GM21528 (cell line): ENCODE data around the gene SAP130.

ENCODE experiments used
- ATAC-seq: cut with Tn5 transposase; IDR thresholded peaks from one replicate; pipeline ENCODE4 v1.9.1; 2021; ENCODE audit warnings: mild to moderate bottlenecking, moderate library complexity; ENCODE audit not compliant: unreplicated experiment, low FRiP score

The SAP130 gene

DNA sequence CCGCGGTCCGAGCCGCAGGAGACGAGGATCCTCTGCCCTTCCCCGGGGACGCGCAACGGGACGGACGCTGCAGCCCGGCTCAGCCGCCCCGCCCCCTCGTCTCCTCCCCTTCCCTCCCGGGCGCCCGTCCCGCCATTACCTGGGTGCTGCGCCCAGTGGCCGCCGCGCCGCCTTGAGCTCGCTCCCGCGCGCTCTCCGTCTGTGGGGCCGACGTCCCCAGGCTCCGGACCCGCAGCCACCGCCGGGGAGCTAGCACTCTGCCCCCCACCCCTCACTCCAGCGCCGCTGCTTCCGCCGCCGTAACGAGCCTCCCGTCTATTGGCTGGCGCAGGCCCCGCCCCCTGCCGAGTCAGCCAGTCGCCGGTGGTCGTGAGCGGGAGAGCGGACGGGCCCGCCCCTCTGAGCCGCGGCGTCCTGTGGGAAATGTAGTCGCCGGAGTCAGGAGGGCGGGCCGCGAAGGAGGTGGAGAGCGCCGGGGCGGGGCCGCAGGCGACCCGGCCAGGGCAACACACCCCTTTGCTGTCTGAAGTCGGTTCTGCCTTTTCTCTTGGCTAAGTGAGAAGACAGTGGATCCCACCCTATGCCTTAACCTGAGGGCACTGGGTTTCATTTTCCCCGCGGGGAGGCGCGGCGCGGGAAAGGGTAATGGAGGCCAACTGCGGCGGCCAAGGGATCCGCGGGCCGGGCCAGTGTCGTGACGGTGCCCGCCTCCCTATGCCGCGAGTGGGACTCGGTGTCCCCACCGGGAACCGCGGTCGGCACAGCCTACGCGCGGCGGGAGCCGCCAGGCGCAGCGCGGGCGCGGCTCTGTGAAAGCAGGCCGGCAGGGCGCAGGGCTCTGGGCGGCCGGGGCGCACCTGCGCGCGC lies at the start of gene SAP130:
Gene SAP130 (minus strand): TSS at position 259 of the 867 bp plus-strand sequence. CDS start 1,767 bp downstream, outside the sequence.
- ATAC-seq = peak; percentile 84

DNA sequence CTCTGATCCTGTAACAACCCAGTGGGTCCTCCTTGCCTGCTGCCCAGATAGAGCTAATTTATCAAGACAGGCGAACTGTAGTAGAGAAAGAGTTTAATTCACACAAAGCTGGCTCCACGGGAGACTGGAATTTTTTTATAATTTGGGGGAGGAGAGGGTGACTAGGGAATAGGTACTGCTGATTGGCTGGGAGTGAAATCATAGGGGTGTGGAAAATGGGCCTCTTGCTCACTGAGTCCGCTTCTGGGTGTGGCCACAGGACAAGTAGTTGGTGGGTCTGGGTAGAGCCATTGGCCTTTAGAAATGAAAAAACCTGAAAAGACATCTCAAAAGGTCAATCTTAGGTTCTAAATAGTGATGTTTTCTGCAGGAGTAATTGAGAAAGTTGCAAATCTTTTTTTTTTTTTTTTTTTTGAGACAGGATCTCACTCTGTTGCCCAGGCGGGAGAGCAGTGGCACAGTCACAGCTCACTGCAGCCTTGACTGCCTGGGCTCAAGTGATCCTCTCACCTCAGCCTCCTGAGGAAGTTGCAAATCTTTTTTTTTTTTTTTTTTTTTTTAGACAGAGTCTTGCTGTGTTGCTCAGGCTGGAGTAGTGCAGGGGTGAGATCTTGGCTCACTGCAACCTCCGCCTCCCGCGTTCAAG lies 48.7 kb upstream of the SAP130 start:
- ATAC-seq = no peak

GRCh38 chr2:128073278-128073677 lies 45.4 kb upstream of the SAP130 start:
- ATAC-seq = no peak

DNA sequence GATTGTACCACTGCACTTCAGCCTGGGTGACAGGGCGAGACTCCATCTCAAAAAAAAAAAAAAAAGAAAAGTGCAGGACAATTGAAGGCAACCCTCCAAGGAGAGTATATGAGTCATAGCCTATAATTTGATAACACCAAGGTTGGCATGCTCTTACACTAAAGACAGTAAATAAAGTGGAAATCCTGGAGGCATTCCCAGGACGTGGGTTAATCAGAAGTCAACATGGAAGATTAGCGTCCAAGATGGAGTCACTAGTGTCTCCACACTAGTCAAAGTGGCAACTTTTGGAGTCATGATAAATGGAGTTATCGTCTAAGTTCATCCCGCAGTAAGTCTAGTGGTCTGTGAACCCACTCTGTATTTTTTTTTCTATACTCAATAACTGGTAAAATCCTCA lies 41.9 kb upstream of the SAP130 start:
- no peak for ATAC-seq

DNA sequence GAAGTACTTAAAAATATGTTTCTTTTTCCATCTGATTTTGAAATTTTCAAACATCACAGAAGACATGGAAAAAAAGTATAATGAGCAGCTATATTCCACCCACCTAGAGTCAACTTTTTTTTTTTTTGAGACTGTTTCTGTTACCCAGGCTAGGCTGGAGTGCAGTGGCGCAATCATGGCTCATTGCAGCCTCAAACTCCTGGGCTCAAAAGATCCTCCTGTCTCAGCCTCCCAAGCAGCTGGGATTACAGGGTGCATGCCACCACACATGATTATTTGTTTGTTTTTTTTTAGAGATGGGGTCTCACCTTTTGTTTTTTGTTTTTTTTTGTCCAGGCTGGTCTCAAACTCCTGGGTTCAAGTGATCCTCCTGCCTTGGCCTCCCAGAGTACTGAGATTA lies 36.5 kb upstream of the SAP130 start:
- ATAC-seq = no peak

GRCh38 chr2:128062571-128062970 lies 34.7 kb upstream of the SAP130 start:
- no peak for ATAC-seq

GRCh38 chr2:128058114-128058513 lies 30.3 kb upstream of the SAP130 start:
- no peak for ATAC-seq

GRCh38 chr2:128057334-128057733 lies 29.5 kb upstream of the SAP130 start:
- ATAC-seq = no peak

- no peak for ATAC-seq
Observed at GRCh38 chr2:128054104-128054885, 26.4 kb upstream of the SAP130 start.

GRCh38 chr2:128053331-128053730 lies 25.5 kb upstream of the SAP130 start:
- ATAC-seq = no peak

GRCh38 chr2:128043041-128043440 lies 15.2 kb upstream of the SAP130 start:
- ATAC-seq = no peak

GRCh38 chr2:128041561-128041960 lies 13.7 kb upstream of the SAP130 start:
- ATAC-seq = no peak

DNA sequence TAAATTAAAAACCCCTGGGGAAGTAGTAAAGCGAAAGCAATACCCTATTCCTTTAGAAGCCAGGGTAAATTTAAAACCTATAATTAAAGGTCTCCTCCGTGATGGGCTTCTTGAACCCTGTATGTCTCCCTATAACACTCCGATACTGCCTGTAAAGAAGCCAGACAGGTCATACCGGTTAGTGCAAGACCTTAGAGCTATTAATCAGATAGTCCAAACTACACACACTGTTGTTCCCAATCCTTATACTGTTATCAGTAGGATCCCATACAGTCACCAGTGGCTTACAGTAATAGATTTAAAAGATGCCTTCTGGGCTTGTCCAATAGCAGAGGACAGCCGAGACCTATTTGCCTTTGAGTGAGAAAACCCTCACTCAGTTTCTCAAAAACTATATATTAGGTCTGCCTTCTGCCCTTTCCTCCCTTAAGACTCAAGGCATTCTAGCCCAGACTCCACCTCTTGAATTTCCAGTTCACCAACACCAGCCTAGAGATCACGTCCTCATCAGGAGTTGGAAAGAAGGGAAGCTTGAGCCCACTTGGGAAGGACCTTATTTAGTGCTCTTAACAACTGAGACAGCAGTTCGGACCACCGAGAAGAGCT lies 12.4 kb upstream of the SAP130 start:
- ATAC-seq = no peak

DNA sequence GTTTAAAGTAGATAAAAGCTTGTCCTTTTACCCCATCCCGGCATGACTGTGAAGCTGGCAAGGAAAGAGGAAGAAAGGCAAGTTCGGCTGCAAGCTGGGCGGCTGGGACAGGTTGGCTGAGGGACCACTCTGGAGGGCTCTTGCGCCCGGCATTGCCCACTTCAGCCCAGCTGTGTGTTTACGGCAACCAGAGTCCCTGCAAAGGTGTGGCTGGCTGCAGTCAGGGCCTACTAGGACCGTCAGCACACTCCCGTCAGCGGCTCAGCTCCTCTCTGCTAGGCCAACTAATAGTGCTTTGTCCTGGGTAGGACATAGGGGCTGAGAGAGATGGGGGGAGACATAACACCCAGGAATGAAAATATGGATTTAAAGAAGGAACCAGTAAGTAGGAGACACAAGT lies 11.7 kb upstream of the SAP130 start:
- no peak for ATAC-seq

DNA sequence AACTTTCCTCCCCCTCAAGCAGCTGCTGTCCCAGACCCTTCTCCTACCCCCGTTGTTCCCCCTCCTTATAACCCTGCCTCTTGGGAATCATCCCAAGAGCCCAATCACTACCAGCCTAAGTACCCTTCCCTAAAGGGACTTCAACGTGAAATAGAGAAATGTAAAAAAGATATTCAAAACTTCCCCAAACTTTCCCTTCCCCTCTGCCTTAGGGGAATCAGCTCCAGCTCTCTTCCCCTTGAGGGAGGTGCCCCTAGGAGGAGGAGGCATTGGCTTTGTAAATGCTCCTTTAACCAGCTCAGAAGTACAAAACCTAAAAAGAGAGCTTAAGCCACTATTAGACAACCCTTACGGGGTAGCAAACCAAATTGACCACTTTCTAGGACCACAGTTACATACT lies 10.6 kb upstream of the SAP130 start:
- no peak for ATAC-seq

DNA sequence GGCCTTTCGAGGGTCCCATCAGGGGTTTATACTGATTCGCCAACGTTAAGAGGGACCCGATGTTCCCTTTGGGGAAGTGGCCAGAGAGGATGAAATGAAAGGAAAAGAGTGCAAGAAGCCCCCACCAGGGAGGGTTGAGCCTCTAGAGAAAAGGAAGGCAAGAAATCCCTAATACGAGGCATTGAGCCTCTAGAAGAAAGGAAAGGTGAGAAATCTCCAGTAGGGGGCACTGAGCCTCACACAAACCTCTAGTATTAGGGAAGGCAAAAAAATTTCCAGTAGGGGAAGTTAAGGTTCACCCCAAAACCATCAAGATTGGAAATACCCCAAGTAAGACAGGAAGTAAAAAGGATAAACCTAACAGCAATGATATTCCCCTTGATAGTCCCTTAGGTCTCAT lies 9.8 kb upstream of the SAP130 start:
- no peak for ATAC-seq

GRCh38 chr2:128036748-128037607 lies 9.1 kb upstream of the SAP130 start:
- ATAC-seq = no peak

DNA sequence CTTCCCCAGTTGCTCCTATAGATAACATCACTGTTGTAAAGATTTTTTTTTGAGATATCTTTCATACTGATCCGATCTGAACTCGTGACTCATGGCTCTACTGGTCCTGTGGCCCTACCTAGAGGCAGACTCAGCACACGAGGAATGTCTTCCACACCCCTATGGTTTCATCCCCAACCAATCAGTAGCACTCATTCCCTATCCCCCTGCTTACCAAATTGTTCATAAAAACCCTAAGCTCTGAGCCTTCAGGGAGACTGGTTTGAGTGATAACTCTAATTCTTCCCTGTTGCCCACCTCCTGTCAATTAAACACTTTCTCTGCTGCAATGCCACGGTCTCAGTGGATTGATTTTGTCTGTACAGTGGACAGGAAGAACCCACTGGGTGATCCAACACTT lies 4.2 kb upstream of the SAP130 start:
- no peak for ATAC-seq

GRCh38 chr2:128028668-128029054 lies 802 bp upstream of the SAP130 start:
- ATAC-seq = no peak

- ATAC-seq = peak; percentile 84
Observed at GRCh38 chr2:128027278-128027800, 520 bp downstream of the SAP130 start.
